GM12878 (cell line): ENCODE results near the gene ARTN. TPM values are rescaled to one million over a fixed set of nuclear protein-coding genes. Genes with fewer than 3 reads are reported as not detected.

Experiments used
- ATAC-seq: fragments of 200-7000 bp; cut with Tn5 transposase; 3 replicates; pipeline ENCODE4 v1.9.1; 2020; ENCODE audit warnings: mild to moderate bottlenecking, moderate library complexity
- BruUV-seq: library from RNA; stranded (reverse); fragments of 400-500 nt; replicated peaks from 2 replicates; lab custom pipeline; 2021; lab: Mats Ljungman, UMichigan
- CTCF ChIA-PET: fragments of 300-600 bp; sonication (Branson Sonifier 250); formaldehyde crosslinking; extraction: SDS; loops from one replicate; lab custom pipeline; 2021; ENCODE audit warnings: inconsistent platforms; lab: Yijun Ruan, JAX
- POLR2A ChIA-PET: fragments of 350-600 bp; formaldehyde crosslinking; extraction: SDS; loops from one replicate; lab custom pipeline; 2021; ENCODE audit warnings: inconsistent platforms; lab: Charles Lee
- RAD21 ChIA-PET: fragments of 300-600 bp; sonication (Branson Sonifier 250); formaldehyde crosslinking; loops from one replicate; lab custom pipeline; 2023; ENCODE audit warnings: antibody characterized with exemption; ENCODE audit not compliant: unreplicated experiment; lab: Charles Lee
- SMC1A ChIA-PET: fragments of 300-600 bp; sonication (Branson Sonifier 250); formaldehyde crosslinking; loops from one replicate; lab custom pipeline; 2023; ENCODE audit not compliant: unreplicated experiment, uncharacterized antibody; lab: Charles Lee
- DNase-seq: peaks from one replicate; pipeline ENCODE4 v3.0.0-alpha.2; 2011; ENCODE audit warnings: low read depth, low spot score
- FAIRE-seq: peaks from 3 replicates; lab custom pipeline; 2011; peaks lifted over from hg19 to GRCh38; lab: Jason Lieb, UNC
- H2AFZ ChIP-seq: 2 replicates; pipeline ENCODE4 v1.6.0; 2011; ENCODE audit warnings: low read depth, low read length, control low read depth; ENCODE audit not compliant: control insufficient read depth
- H3K27ac ChIP-seq: 2 replicates; pipeline ENCODE4 v1.5.1; 2011; ENCODE audit warnings: control low read depth; ENCODE audit not compliant: control insufficient read depth, insufficient read depth
- H3K27me3 ChIP-seq, 2 experiments: replicated peaks in 1 of 2; 2 replicates each; pipeline versions ENCODE4 v1.6.0 to v1.6.1; 2011; ENCODE audit warnings: low read length in 1 of 2; ENCODE audit not compliant: control insufficient read depth in 2 of 2, insufficient read depth in 2 of 2
- H3K36me3 ChIP-seq, 2 experiments: 2 replicates each; pipeline ENCODE4 v1.5.1; 2011; ENCODE audit warnings: low read length in 1 of 2; ENCODE audit not compliant: control insufficient read depth in 2 of 2, insufficient read depth in 2 of 2
- H3K4me1 ChIP-seq: 2 replicates; pipeline ENCODE4 v1.6.1; 2011; ENCODE audit warnings: mild to moderate bottlenecking, low read length, moderate library complexity, mixed read lengths; ENCODE audit not compliant: control insufficient read depth, insufficient read depth
- H3K4me2 ChIP-seq: 2 replicates; pipeline ENCODE4 v1.6.0; 2011; ENCODE audit warnings: control low read depth; ENCODE audit not compliant: control insufficient read depth, insufficient read depth
- H3K4me3 ChIP-seq: fragments of 200-600 bp; sonication (generic); 2 replicates; pipeline ENCODE4 v1.5.1; 2016
- H3K79me2 ChIP-seq: 2 replicates; pipeline ENCODE4 v1.6.0; 2011; ENCODE audit warnings: low read length; ENCODE audit not compliant: control insufficient read depth, insufficient read depth
- H3K9ac ChIP-seq: 2 replicates; pipeline ENCODE4 v1.8.0; 2011; ENCODE audit warnings: low read length, control low read depth, mixed read lengths; ENCODE audit not compliant: control insufficient read depth, insufficient read depth
- H3K9me3 ChIP-seq: replicated peaks from 3 replicates; pipeline ENCODE4 v1.5.1; 2011; ENCODE audit warnings: mild to moderate bottlenecking, low read length; ENCODE audit not compliant: control insufficient read depth, insufficient read depth
- H4K20me1 ChIP-seq: 2 replicates; pipeline ENCODE4 v1.6.0; 2011; ENCODE audit not compliant: control insufficient read depth, insufficient read depth
- CBX5 ChIP-seq: sonication (generic); IDR thresholded peaks from 2 replicates; pipeline ENCODE4 v1.6.1; 2016; ENCODE audit warnings: low read depth, moderate library complexity, mild to moderate bottlenecking, inconsistent platforms
- CHD1 ChIP-seq: IDR thresholded peaks from 2 replicates; pipeline ENCODE4 v1.6.1; 2012; ENCODE audit warnings: low read depth, low read length, improper control_type of control experiment
- CHD2 ChIP-seq: IDR thresholded peaks from 2 replicates; pipeline ENCODE4 v1.6.1; 2011; ENCODE audit warnings: low read depth, low read length, improper control_type of control experiment, borderline replicate concordance
- CHD4 ChIP-seq: fragments of 200-600 bp; sonication (generic); IDR thresholded peaks from 2 replicates; pipeline ENCODE4 v1.6.1; 2016; ENCODE audit warnings: mild to moderate bottlenecking
- GATAD2B ChIP-seq: fragments of 450-650 bp; conservative IDR thresholded peaks from 2 replicates; pipeline ENCODE4 v1.6.1; 2017; ENCODE audit warnings: low read depth, mild to moderate bottlenecking, moderate library complexity
- HCFC1 ChIP-seq: fragments of 150-350 bp; IDR thresholded peaks from 2 replicates; pipeline ENCODE4 v1.6.1; 2014; ENCODE audit warnings: low read length
- JUND ChIP-seq: IDR thresholded peaks from 2 replicates; pipeline ENCODE4 v1.6.1; 2012; ENCODE audit warnings: low read depth, mild to moderate bottlenecking, low read length, improper control_type of control experiment, moderate library complexity
- KDM1A ChIP-seq: fragments of 200-600 bp; sonication (generic); IDR thresholded peaks from 2 replicates; pipeline ENCODE4 v1.6.1; 2016; ENCODE audit warnings: borderline replicate concordance
- KLF5 ChIP-seq: fragments of 450-650 bp; IDR thresholded peaks from 2 replicates; pipeline ENCODE4 v1.6.1; 2014; ENCODE audit warnings: mild to moderate bottlenecking; ENCODE audit not compliant: partially characterized antibody
- POLR2A ChIP-seq: IDR thresholded peaks from 2 replicates; pipeline ENCODE4 v1.6.1; 2011; ENCODE audit warnings: low read depth, mild to moderate bottlenecking, low read length
- SUZ12 ChIP-seq: fragments of 200-600 bp; sonication (generic); IDR thresholded peaks from one replicate; pipeline ENCODE4 v1.6.1; 2018; ENCODE audit warnings: antibody characterized with exemption, mild to moderate bottlenecking; ENCODE audit not compliant: unreplicated experiment
- TBL1XR1 ChIP-seq: IDR thresholded peaks from 2 replicates; pipeline ENCODE4 v1.6.1; 2012; ENCODE audit warnings: low read depth, low read length, improper control_type of control experiment
- TCF7 ChIP-seq: IDR thresholded peaks from 2 replicates; pipeline ENCODE4 v1.6.1; 2014; ENCODE audit warnings: antibody characterized with exemption, borderline replicate concordance
- ZZZ3 ChIP-seq: IDR thresholded peaks from 2 replicates; pipeline ENCODE4 v1.6.1; 2011; ENCODE audit warnings: low read depth; ENCODE audit not compliant: control insufficient read depth, insufficient read length
- WGBS: methylation state at CpG from one replicate; pipeline ENCODE4 v1.1.6; 2016; ENCODE audit warnings: low lambda C conversion rate; ENCODE audit not compliant: insufficient replicate concordance, insufficient coverage; ENCODE audit errors: missing lambda C conversion rate; 5-methylcytosine and 5-hydroxymethylcytosine counted together
- in situ Hi-C: fragments of 300-500 bp; cut with MboI; formaldehyde crosslinking; loops from 9 replicates; pipeline ENCODE4 v1.14.3; 2018; ENCODE audit warnings: mixed read lengths
- intact Hi-C: fragments of 100-400 bp; cut with micrococcal nuclease; formaldehyde crosslinking; loops from one replicate; pipeline ENCODE4 v1.14.2; 2022; ENCODE audit not compliant: unreplicated experiment
- polyA plus RNA-seq, 11 experiments: library from polyadenylated mRNA; depleted of rRNA in 4 of 11; unstranded in 6 of 11; stranded (reverse) in 5 of 11; fragments of >200 nt; fragmentation: Nextera tagmentation in 4 of 11; fragmentation: Illumina TruSeq in 1 of 11; extraction: Ambion mirVana in 4 of 11; extraction: Trizol in 1 of 11; gene quantifications; 1 replicate in 1 of 11; 2 replicates in 10 of 11; pipeline versions ENCODE4 v1.2.1 to v1.2.3, GENCODE V29; 2011 to 2016; ENCODE audit warnings: inconsistent platforms in 2 of 11, missing spikeins in 2 of 11, low read depth in 1 of 11
- total RNA-seq, 4 experiments: library from RNA; depleted of rRNA in 3 of 4; stranded (reverse); fragments of >200 nt in 3 of 4; fragmentation: Illumina TruSeq in 1 of 4; extraction: Trizol in 1 of 4; gene quantifications; 2 replicates each; pipeline versions ENCODE4 v1.2.1 to v1.2.3, GENCODE V29; 2013 to 2021
- TF ChIP-seq, protein P1 (sequence below): fragments of 450-650 bp; IDR thresholded peaks from 2 replicates; pipeline ENCODE4 v1.6.1; 2017; ENCODE audit warnings: mild to moderate bottlenecking
- TF ChIP-seq, protein P2 (sequence below): fragments of 450-650 bp; IDR thresholded peaks from 2 replicates; pipeline ENCODE4 v1.6.1; 2016; ENCODE audit warnings: mild to moderate bottlenecking

The ARTN gene
- total and polyA plus RNA-seq, 10 of the 15 experiments (the other 5 are each of a cell fraction or from before 2014, with no cell fraction given), result 0.06 to 2.1 (median 0.34) TPM; not detected in 1

DNA sequence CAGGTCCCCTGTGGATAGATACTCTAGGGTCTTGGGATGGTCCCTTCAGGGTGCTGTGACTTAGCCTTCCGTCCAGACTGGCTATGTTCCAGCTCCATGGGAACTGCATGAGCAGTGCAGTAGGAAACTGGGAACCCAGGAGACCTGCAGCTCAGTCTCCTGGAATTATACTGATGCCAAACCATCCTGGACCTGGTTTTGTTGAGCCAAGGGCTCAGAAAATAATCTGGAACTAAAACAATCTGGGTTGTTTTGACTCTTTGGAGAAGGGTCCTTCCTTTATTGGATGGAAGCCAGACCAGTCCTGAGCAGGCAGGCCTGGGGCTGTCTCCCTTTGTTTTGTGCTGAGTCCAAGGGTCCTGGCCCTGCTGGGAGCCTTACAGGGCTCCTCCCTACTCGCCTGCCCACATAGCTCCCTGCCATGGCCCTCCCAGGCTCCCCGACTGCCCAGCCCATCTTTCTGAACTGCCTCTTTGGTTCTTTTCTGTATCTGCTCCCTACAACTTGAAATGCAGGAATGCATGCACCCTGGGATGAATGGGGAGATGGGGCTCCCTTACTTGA is 14.4 kb downstream of the ARTN start:
- RAD21 ChIA-PET, result interaction anchor here (1.7 to 2.7 kb wide), 2 partner anchors 184 to 294 kb away, joined by 7 to 11 read pairs; no protein-coding TSS in a partner anchor
- no peaks in the 10 kb centered on the region for H3K9me3 ChIP-seq
- peaks cover 23% of the 10 kb centered on the region for H3K79me2 ChIP-seq
- H3K4me2 ChIP-seq, result peak overlapping the region; percentile 98
- 0 out of 4 replicates have a peak, but pooled peaks cover 0 to 4% of the 10 kb centered on the region in 2 experiments for H3K36me3 ChIP-seq
- no peak for ATAC-seq
- CTCF ChIA-PET, result interaction anchor here (1.6 to 10.4 kb wide), 4 partner anchors 14 to 185 kb away, joined by 4 to 167 read pairs (median 88); partner anchors contain the start of genes ARTN and ATP6V0B
- H3K4me1 ChIP-seq, result peaks cover 10% of the 10 kb centered on the region
- peak overlapping the region; percentile 85 for H3K9ac ChIP-seq
- H3K4me3 ChIP-seq, result peak overlapping the region; percentile 94
- 13% methylated on average over 3 of the region's 3 CpGs for WGBS
- no peaks in the 10 kb centered on the region for H3K27me3 ChIP-seq
- H4K20me1 ChIP-seq, result no peaks in the 10 kb centered on the region
- H2AFZ ChIP-seq, result no peak overlapping the region
- SMC1A ChIA-PET, result interaction anchor here (5.9 to 7.2 kb wide), 2 partner anchors 14 to 183 kb away, joined by 65 to 100 read pairs; partner anchors contain the start of gene ARTN
- POLR2A ChIA-PET, result interaction anchor here (0.5 to 3.4 kb wide), 2 partner anchors 27 to 553 kb away, joined by 3 to 18 read pairs; partner anchors contain the start of gene ATP6V0B
- no peak for FAIRE-seq
- in situ Hi-C loops (no loop called here), intact Hi-C loops (loop anchor here (2.0 to 5.0 kb wide), 4 partner anchors 27 to 297 kb away; partner anchors contain the start of genes ATP6V0B, KDM4A and ST3GAL3)
- no peak for DNase-seq
- H3K27ac ChIP-seq, result no peak overlapping the region
- TF ChIP-seq TBL1XR1 (no peak), CBX5 (no peak), CHD2 (no peak), KDM1A (no peak), POLR2A (no peak), HCFC1 (no peak), ZZZ3 (no peak), TCF7 (no peak), JUND (no peak), SUZ12 (no peak), CHD4 (no peak), CHD1 (no peak), KLF5 (no peak), GATAD2B (no peak)
- TF ChIP-seq, protein P1, sequence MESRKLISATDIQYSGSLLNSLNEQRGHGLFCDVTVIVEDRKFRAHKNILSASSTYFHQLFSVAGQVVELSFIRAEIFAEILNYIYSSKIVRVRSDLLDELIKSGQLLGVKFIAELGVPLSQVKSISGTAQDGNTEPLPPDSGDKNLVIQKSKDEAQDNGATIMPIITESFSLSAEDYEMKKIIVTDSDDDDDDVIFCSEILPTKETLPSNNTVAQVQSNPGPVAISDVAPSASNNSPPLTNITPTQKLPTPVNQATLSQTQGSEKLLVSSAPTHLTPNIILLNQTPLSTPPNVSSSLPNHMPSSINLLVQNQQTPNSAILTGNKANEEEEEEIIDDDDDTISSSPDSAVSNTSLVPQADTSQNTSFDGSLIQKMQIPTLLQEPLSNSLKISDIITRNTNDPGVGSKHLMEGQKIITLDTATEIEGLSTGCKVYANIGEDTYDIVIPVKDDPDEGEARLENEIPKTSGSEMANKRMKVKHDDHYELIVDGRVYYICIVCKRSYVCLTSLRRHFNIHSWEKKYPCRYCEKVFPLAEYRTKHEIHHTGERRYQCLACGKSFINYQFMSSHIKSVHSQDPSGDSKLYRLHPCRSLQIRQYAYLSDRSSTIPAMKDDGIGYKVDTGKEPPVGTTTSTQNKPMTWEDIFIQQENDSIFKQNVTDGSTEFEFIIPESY, result no peak
- TF ChIP-seq, protein P2, sequence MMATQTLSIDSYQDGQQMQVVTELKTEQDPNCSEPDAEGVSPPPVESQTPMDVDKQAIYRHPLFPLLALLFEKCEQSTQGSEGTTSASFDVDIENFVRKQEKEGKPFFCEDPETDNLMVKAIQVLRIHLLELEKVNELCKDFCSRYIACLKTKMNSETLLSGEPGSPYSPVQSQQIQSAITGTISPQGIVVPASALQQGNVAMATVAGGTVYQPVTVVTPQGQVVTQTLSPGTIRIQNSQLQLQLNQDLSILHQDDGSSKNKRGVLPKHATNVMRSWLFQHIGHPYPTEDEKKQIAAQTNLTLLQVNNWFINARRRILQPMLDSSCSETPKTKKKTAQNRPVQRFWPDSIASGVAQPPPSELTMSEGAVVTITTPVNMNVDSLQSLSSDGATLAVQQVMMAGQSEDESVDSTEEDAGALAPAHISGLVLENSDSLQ, result no peak
- BruUV-seq, result no TSS peak
